ENCODE measurements around the gene ABR. TPM values are rescaled to one million over a fixed set of nuclear protein-coding genes. Genes with fewer than 3 reads are reported as not detected.

The ABR gene
- total and polyA plus RNA-seq, 12 donors = 5.3 to 152 (median 105) TPM

- no peak overlapping the region for H3K4me3 ChIP-seq
- no peak overlapping the region for H3K27ac ChIP-seq
- no peaks in the 10 kb centered on the region for H3K27me3 ChIP-seq
- intact Hi-C loops (cut with DNase I) = no loop called here
- DNase-seq = no peak
- WGBS, 4 donors = 87 to 98% (median 93%) methylated on average over 16 to 20 of the region's 20 CpGs
- H3K36me3 ChIP-seq (replicated peaks in 1 of 2) = peaks cover 0 to 49% of the 10 kb centered on the region in 2 donors
- H3K9me3 ChIP-seq (replicated peaks in 1 of 3) = no peaks in the 10 kb centered on the region
- TF ChIP-seq POLR2A (IDR thresholded peaks at IDR 0.05) (no peak), CTCF (IDR thresholded peaks at IDR 0.05) (no peak)
- H3K4me1 ChIP-seq (replicated peaks in 1 of 2) = no peaks in the 10 kb centered on the region
Observed at GRCh38 chr17:1072551-1072961, 107.2 kb downstream of the ABR start.

- no peak for TF ChIP-seq POLR2A (IDR thresholded peaks at IDR 0.05)
- TF ChIP-seq CTCF (IDR thresholded peaks at IDR 0.05) = no peak
- no peak overlapping the region for H3K27ac ChIP-seq
- H3K27me3 ChIP-seq = no peaks in the 10 kb centered on the region
- no peaks in the 10 kb centered on the region for H3K4me1 ChIP-seq (replicated peaks in 1 of 2)
- H3K4me3 ChIP-seq = no peak overlapping the region
- no peaks in the 10 kb centered on the region for H3K9me3 ChIP-seq (replicated peaks in 1 of 3)
- no peak for DNase-seq
- H3K36me3 ChIP-seq (replicated peaks in 1 of 2) = peaks cover 0 to 56% of the 10 kb centered on the region in 2 donors
- intact Hi-C loops (cut with DNase I) = no loop called here
- 75 to 95% (median 91%) methylated on average over 21 to 29 of the region's 29 CpGs for WGBS, 4 donors
Observed at GRCh38 chr17:1071103-1071825, 108.5 kb downstream of the ABR start.

GRCh38 chr17:1070411-1070810 is 109.4 kb downstream of the ABR start:
- 83 to 93% (median 90%) methylated on average over 10 to 21 of the region's 21 CpGs for WGBS, 4 donors
- Histone ChIP-seq H3K27me3 (no peaks in the 10 kb centered on the region), H3K27ac (no peak overlapping the region), H3K36me3 (replicated peaks in 1 of 2) (peaks cover 0 to 65% of the 10 kb centered on the region in 2 donors), H3K4me3 (no peak overlapping the region), H3K4me1 (replicated peaks in 1 of 2) (no peaks in the 10 kb centered on the region), H3K9me3 (replicated peaks in 1 of 3) (no peaks in the 10 kb centered on the region)
- DNase-seq = no peak
- TF ChIP-seq POLR2A (IDR thresholded peaks at IDR 0.05) = no peak
- no peak for TF ChIP-seq CTCF (IDR thresholded peaks at IDR 0.05)
- intact Hi-C loops (cut with DNase I) = no loop called here

- DNase-seq = no peak
- Histone ChIP-seq H3K27ac (no peak overlapping the region), H3K9me3 (replicated peaks in 1 of 3) (no peaks in the 10 kb centered on the region), H3K27me3 (no peaks in the 10 kb centered on the region), H3K36me3 (replicated peaks in 1 of 2) (peaks cover 0 to 65% of the 10 kb centered on the region in 2 donors), H3K4me3 (no peak overlapping the region), H3K4me1 (replicated peaks in 1 of 2) (no peaks in the 10 kb centered on the region)
- TF ChIP-seq POLR2A (IDR thresholded peaks at IDR 0.05) = no peak
- TF ChIP-seq CTCF (IDR thresholded peaks at IDR 0.05) = no peak
- intact Hi-C loops (cut with DNase I) = no loop called here
- WGBS, 4 donors = 79 to 94% (median 87%) methylated on average over 10 to 21 of the region's 21 CpGs; no CpG with 5 or more reads in 1 of the 4 donors
Observed at GRCh38 chr17:1069847-1070246, 109.9 kb downstream of the ABR start.

Measured in adrenal gland (tissue), 12 donors.